Measurements from ENCODE around the gene STIP1.

STIP1 gene

GRCh38 chr11:64185693-64186491, at the start of gene STIP1:
STIP1 (plus strand) TSS chr11:64186171; CDS start chr11:64186262, 91 bp downstream.
- no peak for TF ChIP-seq Cebpa-rat (IDR thresholded peaks at IDR 0.05)
- Histone ChIP-seq H3K27me3 (no peaks in the 10 kb centered on the region), H3K9me3 (replicated peaks in 1 of 11) (no peaks in the 10 kb centered on the region), H3K9ac (peak within 1 kb of the TSS; percentile 82 to 96 (median 89)), H3K4me1 (peaks cover 39 to 47% (median 42%) of the 10 kb centered on the region in 10 experiments), H3K36me3 (peaks cover 0 to 34% (median 16%) of the 10 kb centered on the region in 11 experiments; a peak in 17 of 22 replicates), H3K4me3 (peak within 1 kb of the TSS; percentile 62 to 89 (median 78)), H3K4me2 (peak within 1 kb of the TSS; percentile 82 to 99 (median 93)), H3K27ac (peak within 1 kb of the TSS; percentile 80 to 94 (median 86)), H4K20me1 (peaks cover 0 to 9% (median 0%) of the 10 kb centered on the region in 11 experiments; a peak in 5 of 22 replicates)

- Histone ChIP-seq H4K20me1 (peaks cover 17 to 100% (median 89%) of the 10 kb centered on the region in 11 experiments; a peak in 21 of 22 replicates), H3K4me3 (no peak overlapping the region), H3K9ac (no peak overlapping the region), H3K4me1 (peaks cover 27 to 48% (median 44%) of the 10 kb centered on the region in 10 experiments), H3K4me2 (no peak overlapping the region), H3K27me3 (no peaks in the 10 kb centered on the region), H3K27ac (no peak overlapping the region), H3K36me3 (peaks cover 0 to 15% (median 0%) of the 10 kb centered on the region in 11 experiments; a peak in 3 of 22 replicates), H3K9me3 (replicated peaks in 1 of 11) (no peaks in the 10 kb centered on the region)
- TF ChIP-seq Cebpa-rat (IDR thresholded peaks at IDR 0.05): no peak
These were observed 49.1 kb upstream of the STIP1 start for GRCh38 chr11:64136765-64137441.

GRCh38 chr11:64138398-64138797, 47.6 kb upstream of the STIP1 start:
- Histone ChIP-seq H3K36me3 (peaks cover 0 to 15% (median 0%) of the 10 kb centered on the region in 11 experiments; a peak in 3 of 22 replicates), H4K20me1 (peaks cover 11 to 98% (median 85%) of the 10 kb centered on the region in 11 experiments; a peak in 21 of 22 replicates), H3K27ac (no peak overlapping the region), H3K4me2 (no peak overlapping the region; a peak in 1 of 22 replicates), H3K9me3 (replicated peaks in 1 of 11) (no peaks in the 10 kb centered on the region), H3K4me1 (peaks cover 16 to 36% (median 32%) of the 10 kb centered on the region in 10 experiments), H3K9ac (no peak overlapping the region), H3K27me3 (no peaks in the 10 kb centered on the region), H3K4me3 (no peak overlapping the region)
- no peak for TF ChIP-seq Cebpa-rat (IDR thresholded peaks at IDR 0.05)

- Histone ChIP-seq H3K9ac (peak overlapping the region in 4 of 11 experiments; percentile 10 to 23 (median 14); a peak in 1 of 22 replicates), H3K4me1 (peaks cover 14 to 36% (median 32%) of the 10 kb centered on the region in 10 experiments; a peak in 19 of 20 replicates), H4K20me1 (peaks cover 4 to 98% (median 79%) of the 10 kb centered on the region in 11 experiments; a peak in 21 of 22 replicates), H3K27me3 (no peaks in the 10 kb centered on the region), H3K36me3 (peaks cover 0 to 15% (median 0%) of the 10 kb centered on the region in 11 experiments; a peak in 3 of 22 replicates), H3K4me3 (no peak overlapping the region), H3K27ac (no peak overlapping the region; a peak in 1 of 22 replicates), H3K9me3 (replicated peaks in 1 of 11) (no peaks in the 10 kb centered on the region), H3K4me2 (no peak overlapping the region)
- no peak for TF ChIP-seq Cebpa-rat (IDR thresholded peaks at IDR 0.05)
These were observed 46.9 kb upstream of the STIP1 start for GRCh38 chr11:64139049-64139448.

- peak overlapping the region in 3 of 11 experiments; percentile 13 to 44 (median 36); a peak in 1 of 22 replicates for H3K9ac ChIP-seq
- H3K9me3 ChIP-seq (replicated peaks in 1 of 11): no peaks in the 10 kb centered on the region
- H3K4me1 ChIP-seq: peaks cover 10 to 30% (median 25%) of the 10 kb centered on the region in 10 experiments; a peak in 19 of 20 replicates
- no peak overlapping the region for H3K4me3 ChIP-seq
- peaks cover 0 to 15% (median 4%) of the 10 kb centered on the region in 11 experiments; a peak in 4 of 22 replicates for H3K36me3 ChIP-seq
- H3K27ac ChIP-seq: no peak overlapping the region
- TF ChIP-seq Cebpa-rat (IDR thresholded peaks at IDR 0.05): no peak
- peak overlapping the region in 6 of 11 experiments; percentile 16 to 59 (median 46); a peak in 10 of 22 replicates for H3K4me2 ChIP-seq
- H3K27me3 ChIP-seq: no peaks in the 10 kb centered on the region
- H4K20me1 ChIP-seq: peaks cover 0 to 96% (median 74%) of the 10 kb centered on the region in 11 experiments; a peak in 20 of 22 replicates
These were observed 45.9 kb upstream of the STIP1 start for GRCh38 chr11:64140082-64140481.

GRCh38 chr11:64141081-64141783, 44.7 kb upstream of the STIP1 start:
- peaks cover 10 to 34% (median 31%) of the 10 kb centered on the region in 10 experiments; a peak in 19 of 20 replicates for H3K4me1 ChIP-seq
- no peak overlapping the region for H3K4me3 ChIP-seq
- peaks cover 0 to 15% (median 4%) of the 10 kb centered on the region in 11 experiments; a peak in 4 of 22 replicates for H3K36me3 ChIP-seq
- TF ChIP-seq Cebpa-rat (IDR thresholded peaks at IDR 0.05): no peak
- no peak overlapping the region for H3K27ac ChIP-seq
- H4K20me1 ChIP-seq: peaks cover 0 to 96% (median 76%) of the 10 kb centered on the region in 11 experiments; a peak in 20 of 22 replicates
- no peaks in the 10 kb centered on the region for H3K9me3 ChIP-seq (replicated peaks in 1 of 11)
- H3K27me3 ChIP-seq: no peaks in the 10 kb centered on the region
- H3K4me2 ChIP-seq: no peak overlapping the region
- peak overlapping the region in 1 of 11 experiments; percentile 13; a peak in 1 of 22 replicates for H3K9ac ChIP-seq

- peaks cover 4 to 48% (median 41%) of the 10 kb centered on the region in 10 experiments; a peak in 18 of 20 replicates for H3K4me1 ChIP-seq
- no peak for TF ChIP-seq Cebpa-rat (IDR thresholded peaks at IDR 0.05)
- peak overlapping the region in 6 of 11 experiments; percentile 45 to 60 (median 51); a peak in 6 of 22 replicates for H3K9ac ChIP-seq
- peaks cover 0 to 96% (median 81%) of the 10 kb centered on the region in 11 experiments; a peak in 20 of 22 replicates for H4K20me1 ChIP-seq
- no peak overlapping the region for H3K4me3 ChIP-seq
- H3K27me3 ChIP-seq: no peaks in the 10 kb centered on the region
- no peaks in the 10 kb centered on the region for H3K9me3 ChIP-seq (replicated peaks in 1 of 11)
- H3K4me2 ChIP-seq: no peak overlapping the region
- peaks cover 0 to 10% (median under 1%) of the 10 kb centered on the region in 11 experiments; a peak in 8 of 22 replicates for H3K36me3 ChIP-seq
- peak overlapping the region in 8 of 11 experiments; percentile 43 to 71 (median 63); a peak in 13 of 22 replicates for H3K27ac ChIP-seq
These were observed 41.1 kb upstream of the STIP1 start for GRCh38 chr11:64144587-64145472.

Measured in BLaER1 treated with 17β-estradiol and CSF1 and Interleukin-3, amounts not matched to agents 10 nM and 100 nM (cell line).